ENCODE data around the gene TRMO. TPM values are rescaled to one million over a fixed set of nuclear protein-coding genes. Genes with fewer than 3 reads are reported as not detected.
"Not testable (repeated sequence)": the region's sequence is repeated elsewhere in the genome, so short reads cannot be mapped to it uniquely, and the experiment has no call there.

TRMO gene
- total and polyA plus RNA-seq, 2 donors (not counting 1 experiment from before 2014, with no cell fraction given): 12.9 to 15.8 TPM

DNA sequence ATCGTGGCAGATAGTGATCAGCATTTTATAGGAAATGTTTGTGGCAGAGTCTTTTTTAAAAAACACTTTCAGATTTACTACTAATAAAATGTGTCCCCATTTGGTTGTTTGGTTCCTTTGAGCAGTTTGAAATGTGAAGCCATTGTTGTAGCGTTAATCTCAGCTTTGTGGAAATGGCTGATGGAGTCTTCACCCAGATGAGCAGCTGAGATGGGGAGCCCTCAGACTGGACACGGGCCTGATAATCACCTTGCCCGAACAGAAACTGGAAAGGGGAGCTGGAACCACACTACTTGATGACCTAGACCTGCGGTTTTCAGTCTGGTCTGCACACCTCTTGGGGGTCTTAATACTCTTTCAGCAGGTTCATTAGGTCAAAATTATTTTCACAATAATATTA, 40.3 kb upstream of the TRMO start:
- DNase-seq (ENCODE audit: low read depth in 2 of 2): no peak
- H3K27ac ChIP-seq (ENCODE audit: insufficient read depth, low read length): no peak overlapping the region
- peaks cover 7% of the 10 kb centered on the region for H3K27me3 ChIP-seq (ENCODE audit: control insufficient read depth, insufficient read depth, low read length)
- H3K4me2 ChIP-seq (ENCODE audit: extremely low read depth, insufficient read depth, low read length): no peak overlapping the region
- no peak overlapping the region for H3K9ac ChIP-seq (ENCODE audit: insufficient read depth, low read length)
- no peak overlapping the region for H3K4me3 ChIP-seq (replicated peaks in 1 of 4; ENCODE audit: control extremely low read depth in 1 of 4, insufficient read depth in 1 of 4, low read depth in 3 of 4, low read length in 4 of 4)
- no peaks in the 10 kb centered on the region for H3K36me3 ChIP-seq (ENCODE audit: control insufficient read depth, insufficient read depth, low read length)
- TF ChIP-seq, protein P1, sequence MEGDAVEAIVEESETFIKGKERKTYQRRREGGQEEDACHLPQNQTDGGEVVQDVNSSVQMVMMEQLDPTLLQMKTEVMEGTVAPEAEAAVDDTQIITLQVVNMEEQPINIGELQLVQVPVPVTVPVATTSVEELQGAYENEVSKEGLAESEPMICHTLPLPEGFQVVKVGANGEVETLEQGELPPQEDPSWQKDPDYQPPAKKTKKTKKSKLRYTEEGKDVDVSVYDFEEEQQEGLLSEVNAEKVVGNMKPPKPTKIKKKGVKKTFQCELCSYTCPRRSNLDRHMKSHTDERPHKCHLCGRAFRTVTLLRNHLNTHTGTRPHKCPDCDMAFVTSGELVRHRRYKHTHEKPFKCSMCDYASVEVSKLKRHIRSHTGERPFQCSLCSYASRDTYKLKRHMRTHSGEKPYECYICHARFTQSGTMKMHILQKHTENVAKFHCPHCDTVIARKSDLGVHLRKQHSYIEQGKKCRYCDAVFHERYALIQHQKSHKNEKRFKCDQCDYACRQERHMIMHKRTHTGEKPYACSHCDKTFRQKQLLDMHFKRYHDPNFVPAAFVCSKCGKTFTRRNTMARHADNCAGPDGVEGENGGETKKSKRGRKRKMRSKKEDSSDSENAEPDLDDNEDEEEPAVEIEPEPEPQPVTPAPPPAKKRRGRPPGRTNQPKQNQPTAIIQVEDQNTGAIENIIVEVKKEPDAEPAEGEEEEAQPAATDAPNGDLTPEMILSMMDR (conservative IDR thresholded peaks at IDR 0.05 in 1 of 2, IDR thresholded peaks at IDR 0.05 in 1 of 2; ENCODE audit: low read depth in 1 of 2, low read length in 2 of 2): no peak
- TF ChIP-seq EZH2 (IDR thresholded peaks at IDR 0.05; ENCODE audit: low read length, missing control alignments): no peak
- no peak overlapping the region for H2AFZ ChIP-seq (ENCODE audit: low read length)
- H4K20me1 ChIP-seq (ENCODE audit: control insufficient read depth, extremely low read depth, insufficient read depth, low read length): no peaks in the 10 kb centered on the region
- H3K79me2 ChIP-seq (ENCODE audit: control insufficient read depth, insufficient read depth, low read length): no peaks in the 10 kb centered on the region
- no peaks in the 10 kb centered on the region for H3K9me3 ChIP-seq (ENCODE audit: control insufficient read depth, insufficient read depth, low read depth, low read length)
- H3K4me1 ChIP-seq (ENCODE audit: control insufficient read depth, extremely low read depth, insufficient read depth, low read length): peaks cover 3% of the 10 kb centered on the region

DNA sequence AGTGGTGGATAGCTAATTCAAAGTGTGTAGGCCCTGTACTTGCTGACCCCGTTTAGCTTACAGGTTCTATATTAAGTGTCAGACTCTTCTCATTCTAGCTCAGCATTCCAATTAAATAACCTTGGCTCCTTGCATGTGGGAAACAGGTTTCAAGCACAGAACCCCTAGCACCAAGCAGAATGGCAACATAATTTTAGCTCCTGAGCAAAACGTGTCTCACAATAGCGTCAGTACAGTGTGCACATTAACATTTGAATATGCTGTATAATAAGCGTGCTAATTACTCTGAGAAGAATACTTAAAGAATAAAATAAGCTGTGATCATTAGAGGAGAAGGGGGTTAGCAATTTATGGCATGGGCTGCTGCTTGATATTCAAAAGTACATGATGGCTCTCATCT, 39.8 kb upstream of the TRMO start:
- no peak for DNase-seq (ENCODE audit: low read depth in 2 of 2)
- H3K36me3 ChIP-seq (ENCODE audit: control insufficient read depth, insufficient read depth, low read length): no peaks in the 10 kb centered on the region
- no peak overlapping the region for H2AFZ ChIP-seq (ENCODE audit: low read length)
- no peak for TF ChIP-seq EZH2 (IDR thresholded peaks at IDR 0.05; ENCODE audit: low read length, missing control alignments)
- TF ChIP-seq, protein P1 (conservative IDR thresholded peaks at IDR 0.05 in 1 of 2, IDR thresholded peaks at IDR 0.05 in 1 of 2; ENCODE audit: low read depth in 1 of 2, low read length in 2 of 2): no peak
- no peak overlapping the region for H3K4me3 ChIP-seq (replicated peaks in 1 of 4; ENCODE audit: control extremely low read depth in 1 of 4, insufficient read depth in 1 of 4, low read depth in 3 of 4, low read length in 4 of 4)
- H3K9ac ChIP-seq (ENCODE audit: insufficient read depth, low read length): no peak overlapping the region
- no peaks in the 10 kb centered on the region for H4K20me1 ChIP-seq (ENCODE audit: control insufficient read depth, extremely low read depth, insufficient read depth, low read length)
- H3K27ac ChIP-seq (ENCODE audit: insufficient read depth, low read length): no peak overlapping the region
- H3K27me3 ChIP-seq (ENCODE audit: control insufficient read depth, insufficient read depth, low read length): peaks cover 7% of the 10 kb centered on the region
- peaks cover 3% of the 10 kb centered on the region for H3K4me1 ChIP-seq (ENCODE audit: control insufficient read depth, extremely low read depth, insufficient read depth, low read length)
- H3K9me3 ChIP-seq (ENCODE audit: control insufficient read depth, insufficient read depth, low read depth, low read length): no peaks in the 10 kb centered on the region
- H3K4me2 ChIP-seq (ENCODE audit: extremely low read depth, insufficient read depth, low read length): no peak overlapping the region
- H3K79me2 ChIP-seq (ENCODE audit: control insufficient read depth, insufficient read depth, low read length): no peaks in the 10 kb centered on the region

DNA sequence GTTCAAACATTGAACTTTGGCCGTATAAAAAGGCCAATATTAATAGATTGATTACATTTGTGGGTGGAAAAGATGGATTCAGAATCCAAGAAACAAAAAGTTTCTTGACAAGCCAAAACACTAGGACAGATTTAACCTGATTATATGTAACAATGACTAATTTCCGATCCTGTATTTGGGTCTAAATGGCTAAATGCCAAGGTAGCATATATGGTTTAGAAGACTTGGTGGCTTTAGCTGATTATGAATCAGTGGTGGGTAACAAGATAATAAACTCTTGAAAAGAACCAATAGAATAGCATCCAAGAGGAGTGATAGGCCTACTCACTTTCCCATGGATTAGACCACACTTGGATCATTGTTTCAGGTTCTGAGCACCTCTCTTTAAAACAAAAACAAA, 39.1 kb upstream of the TRMO start:
- Histone ChIP-seq H3K27me3 (ENCODE audit: control insufficient read depth, insufficient read depth, low read length) (peaks cover 7% of the 10 kb centered on the region), H3K4me1 (ENCODE audit: control insufficient read depth, extremely low read depth, insufficient read depth, low read length) (peaks cover 3% of the 10 kb centered on the region), H4K20me1 (ENCODE audit: control insufficient read depth, extremely low read depth, insufficient read depth, low read length) (no peaks in the 10 kb centered on the region), H3K4me2 (ENCODE audit: extremely low read depth, insufficient read depth, low read length) (no peak overlapping the region), H3K27ac (ENCODE audit: insufficient read depth, low read length) (no peak overlapping the region), H3K79me2 (ENCODE audit: control insufficient read depth, insufficient read depth, low read length) (no peaks in the 10 kb centered on the region), H3K9ac (ENCODE audit: insufficient read depth, low read length) (no peak overlapping the region), H2AFZ (ENCODE audit: low read length) (no peak overlapping the region), H3K36me3 (ENCODE audit: control insufficient read depth, insufficient read depth, low read length) (no peaks in the 10 kb centered on the region), H3K4me3 (replicated peaks in 1 of 4; ENCODE audit: control extremely low read depth in 1 of 4, insufficient read depth in 1 of 4, low read depth in 3 of 4, low read length in 4 of 4) (no peak overlapping the region), H3K9me3 (ENCODE audit: control insufficient read depth, insufficient read depth, low read depth, low read length) (no peaks in the 10 kb centered on the region)
- DNase-seq (ENCODE audit: low read depth in 2 of 2): no peak
- no peak for TF ChIP-seq EZH2 (IDR thresholded peaks at IDR 0.05; ENCODE audit: low read length, missing control alignments)
- TF ChIP-seq, protein P1 (conservative IDR thresholded peaks at IDR 0.05 in 1 of 2, IDR thresholded peaks at IDR 0.05 in 1 of 2; ENCODE audit: low read depth in 1 of 2, low read length in 2 of 2): no peak

DNA sequence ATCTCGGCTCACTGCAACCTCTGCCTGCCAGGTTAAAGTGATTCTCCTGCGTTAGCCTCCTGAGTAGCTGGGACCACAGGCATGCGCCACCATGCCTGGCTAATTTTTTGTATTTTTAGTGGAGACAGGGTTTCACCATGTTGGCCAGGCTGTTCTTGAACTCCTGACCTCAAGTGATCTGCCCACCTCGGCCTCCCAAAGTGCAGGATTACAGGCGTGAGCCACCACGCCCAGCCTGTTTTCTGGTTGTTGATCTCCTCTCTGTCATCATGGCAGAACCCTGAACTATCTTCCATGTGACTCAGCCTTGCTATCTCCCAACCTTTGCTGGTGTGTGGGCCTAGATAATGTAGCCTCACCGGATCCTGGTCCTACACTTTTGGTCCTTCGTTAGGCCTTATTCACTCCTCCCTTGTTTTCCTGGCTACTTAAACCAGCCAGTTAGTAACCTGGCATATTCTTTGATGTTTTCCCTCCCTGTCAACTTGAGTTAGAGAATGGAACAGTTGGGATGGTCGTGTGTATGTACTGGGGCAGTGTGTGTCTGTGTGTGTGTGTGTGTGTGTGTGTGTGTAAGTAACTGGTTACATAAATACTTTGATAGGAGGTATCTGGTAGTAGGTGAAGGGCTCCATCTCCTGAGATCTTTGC, 38.5 kb upstream of the TRMO start:
- H3K79me2 ChIP-seq (ENCODE audit: control insufficient read depth, insufficient read depth, low read length); H3K36me3 ChIP-seq (ENCODE audit: control insufficient read depth, insufficient read depth, low read length); H3K9ac ChIP-seq (ENCODE audit: insufficient read depth, low read length); H3K27ac ChIP-seq (ENCODE audit: insufficient read depth, low read length); H3K9me3 ChIP-seq (ENCODE audit: control insufficient read depth, insufficient read depth, low read depth, low read length); H4K20me1 ChIP-seq (ENCODE audit: control insufficient read depth, extremely low read depth, insufficient read depth, low read length); H3K27me3 ChIP-seq (ENCODE audit: control insufficient read depth, insufficient read depth, low read length); H3K4me1 ChIP-seq (ENCODE audit: control insufficient read depth, extremely low read depth, insufficient read depth, low read length); H3K4me3 ChIP-seq (replicated peaks in 1 of 4; ENCODE audit: control extremely low read depth in 1 of 4, insufficient read depth in 1 of 4, low read depth in 3 of 4, low read length in 4 of 4); H3K4me2 ChIP-seq (ENCODE audit: extremely low read depth, insufficient read depth, low read length); DNase-seq (ENCODE audit: low read depth in 2 of 2); H2AFZ ChIP-seq (ENCODE audit: low read length): not testable (repeated sequence)
